GM19372 (cell line): ENCODE results near the gene BTBD8.

ENCODE experiments used
- ATAC-seq: cut with Tn5 transposase; IDR thresholded peaks from one replicate; pipeline ENCODE4 v1.9.1; 2021; ENCODE audit warnings: mild to moderate bottlenecking, low read depth, moderate library complexity; ENCODE audit not compliant: unreplicated experiment

BTBD8 gene

DNA sequence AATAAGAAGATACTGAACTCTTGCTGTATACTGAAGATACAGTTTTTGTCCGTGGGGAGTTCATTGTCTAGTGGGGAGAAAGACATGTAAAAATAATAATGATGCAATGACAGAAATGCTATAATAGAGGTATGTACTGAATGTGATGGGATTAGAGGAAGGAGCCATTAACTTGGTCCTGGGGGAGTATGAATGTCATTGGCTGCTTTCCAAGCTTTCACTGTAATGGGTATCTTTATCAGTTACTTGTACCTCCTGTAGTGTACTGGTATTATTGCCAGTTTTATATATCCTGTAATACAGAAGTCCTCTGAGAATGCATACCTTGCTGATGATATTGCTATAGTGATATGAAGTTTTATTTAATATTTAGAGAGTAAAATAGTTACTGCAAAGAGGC, 7.4 kb downstream of the BTBD8 start:
- no peak for ATAC-seq

DNA sequence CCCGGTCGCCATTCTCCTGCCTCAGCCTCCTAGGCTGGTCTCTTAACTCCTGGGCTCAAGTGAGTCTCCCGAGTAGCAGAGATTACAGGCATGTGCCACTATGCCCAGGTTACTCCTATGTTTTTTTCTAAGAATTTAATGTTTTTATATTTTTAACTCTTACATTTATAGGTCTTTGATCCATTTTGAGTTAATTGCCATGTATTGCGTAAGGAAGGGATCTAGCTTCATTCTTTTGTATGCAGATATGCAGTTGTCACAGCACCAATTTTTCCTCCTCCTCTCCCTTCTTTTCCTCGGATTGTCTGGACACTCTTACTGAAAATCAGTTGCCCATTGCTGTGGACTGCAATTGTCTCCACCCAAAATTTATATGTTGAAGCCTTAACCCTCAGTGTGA, 11.5 kb downstream of the BTBD8 start:
- no peak for ATAC-seq

DNA sequence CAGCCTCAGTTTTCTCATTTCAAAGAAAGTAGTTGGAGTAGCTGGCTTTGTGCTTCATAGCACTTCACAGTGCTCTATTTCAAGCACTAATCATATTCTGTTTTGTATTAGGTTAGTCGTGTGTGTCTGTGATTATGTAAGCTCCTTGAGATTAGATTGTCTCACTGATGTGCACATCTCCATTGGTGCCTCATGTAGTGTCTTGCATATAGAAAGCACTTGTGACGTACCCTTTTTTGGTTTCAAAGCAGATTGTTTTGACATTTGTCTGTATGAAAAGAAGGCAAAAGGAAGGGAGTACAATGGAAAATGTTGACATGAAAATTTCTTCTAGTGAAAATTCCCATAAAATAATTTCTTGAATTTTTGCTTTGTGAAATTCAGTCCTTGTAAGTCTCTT, 13.9 kb downstream of the BTBD8 start:
- ATAC-seq: no peak

DNA sequence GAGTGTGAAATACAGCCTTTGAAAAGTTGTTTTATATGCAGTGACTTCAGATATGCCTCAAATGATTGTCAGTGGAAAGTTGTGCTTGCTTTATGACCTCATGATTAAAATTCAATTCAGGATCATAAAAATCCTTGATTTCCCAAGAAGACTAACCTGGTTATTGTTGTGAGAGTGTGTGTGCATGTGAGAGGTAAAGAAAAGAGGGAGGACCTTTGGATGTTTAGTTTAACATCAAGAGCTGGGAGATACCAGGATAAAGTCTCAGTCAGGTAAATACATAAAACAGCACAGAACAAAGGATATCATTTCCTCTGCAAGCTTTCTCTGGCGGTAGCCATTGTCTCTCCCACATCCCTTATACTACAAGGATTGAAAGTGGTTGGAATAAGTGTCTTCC, 14.4 kb downstream of the BTBD8 start:
- ATAC-seq: no peak

DNA sequence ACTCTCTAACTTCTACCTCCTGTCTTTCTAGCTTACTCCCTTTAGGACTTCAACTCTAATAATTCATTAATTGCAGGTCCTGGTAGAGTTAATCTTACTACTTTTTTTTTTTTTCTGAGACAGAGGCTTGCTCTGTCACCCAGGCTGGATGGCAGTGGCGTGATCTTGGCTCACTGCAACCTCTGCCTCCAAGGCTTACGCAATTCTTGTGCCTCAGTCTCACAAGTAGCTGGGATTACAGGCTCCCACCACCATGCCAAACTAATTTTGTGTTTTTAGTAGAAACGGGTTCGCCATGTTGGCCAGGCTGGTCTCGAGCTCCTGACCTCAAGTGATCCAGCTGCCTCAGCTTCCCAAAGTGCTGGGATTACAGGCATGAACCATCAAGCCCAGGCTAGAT, 15.7 kb downstream of the BTBD8 start:
- ATAC-seq: no peak

DNA sequence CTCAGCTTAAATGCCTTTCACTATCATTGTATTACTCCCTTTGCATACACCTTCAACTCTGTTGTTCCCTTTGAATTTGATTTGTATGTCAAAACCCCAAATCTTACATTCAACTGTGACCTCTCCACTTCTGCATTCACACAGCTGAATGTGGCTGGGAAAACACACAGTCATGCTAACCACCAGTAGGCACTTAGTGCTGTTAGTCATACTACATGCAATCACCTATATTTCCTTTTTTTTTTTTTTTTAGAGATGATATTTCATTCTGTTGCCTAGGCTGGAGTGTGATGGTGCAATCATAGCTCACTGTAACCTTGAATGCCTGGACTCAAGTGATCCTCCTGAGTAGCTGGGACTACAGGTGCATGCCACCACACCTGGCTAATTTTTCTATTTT, 16.2 kb downstream of the BTBD8 start:
- no peak for ATAC-seq

DNA sequence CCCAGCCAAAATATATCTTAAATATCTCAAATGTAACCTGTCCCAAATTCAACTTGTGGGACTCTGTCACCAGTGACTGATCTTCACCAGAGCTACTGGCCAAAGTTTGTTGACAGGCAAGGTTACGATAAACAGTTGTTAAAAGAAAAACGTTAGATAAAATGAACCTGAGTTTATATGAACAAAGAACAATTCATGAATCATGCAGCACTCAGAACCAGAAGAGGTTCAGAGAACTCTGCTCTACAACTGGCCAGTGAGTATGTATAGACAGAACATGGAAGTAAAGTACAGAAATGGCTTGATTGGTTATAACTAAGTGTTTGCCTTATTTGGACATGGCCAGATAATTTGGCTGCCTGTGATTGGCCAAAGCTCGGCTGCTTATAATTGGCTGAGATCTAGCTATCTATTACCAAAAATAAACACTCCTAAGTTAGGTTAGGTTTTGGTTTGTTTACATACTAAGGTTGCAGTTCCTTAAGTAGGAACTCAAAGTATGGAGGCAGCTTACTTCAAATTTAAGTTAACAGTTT, 25.5 kb downstream of the BTBD8 start:
- ATAC-seq: no peak

DNA sequence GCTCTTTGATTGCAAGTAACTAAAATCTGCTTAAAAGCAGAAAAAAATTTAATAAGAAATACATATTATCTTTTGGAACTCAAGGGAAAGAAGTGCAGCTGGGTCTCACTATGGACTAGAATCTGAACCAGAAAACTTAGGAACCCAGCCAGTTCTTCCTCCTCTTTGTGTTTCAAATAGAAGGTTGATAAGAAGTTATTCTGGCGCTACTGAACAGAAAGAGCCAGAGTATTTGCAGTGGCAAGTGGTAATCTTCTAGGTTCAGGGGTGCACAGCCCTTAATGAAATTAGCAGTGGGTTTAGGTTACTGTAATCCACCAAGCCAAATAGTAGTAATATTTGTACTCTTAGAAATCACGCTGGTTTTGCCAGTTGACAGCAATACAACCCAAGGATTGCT, 28.5 kb downstream of the BTBD8 start:
- ATAC-seq: no peak

DNA sequence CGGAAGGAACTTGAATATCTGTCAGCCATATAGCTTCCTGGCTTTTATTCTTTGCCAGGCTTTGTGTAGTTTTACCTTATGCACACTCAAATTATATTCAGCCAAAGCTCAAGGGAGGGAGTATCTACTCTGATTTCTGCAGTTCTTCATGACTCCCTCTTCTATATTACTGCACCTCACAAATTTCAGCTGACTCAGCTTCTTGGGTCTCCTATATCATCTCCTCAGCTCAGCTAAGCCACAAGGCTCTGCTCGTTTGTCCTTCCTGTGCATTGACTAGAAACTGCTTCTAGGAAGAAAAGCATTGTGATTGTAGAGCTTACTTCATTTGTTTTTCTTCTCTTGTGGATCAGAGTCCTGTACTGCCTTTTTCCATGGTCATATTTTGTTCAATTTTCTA, 37.4 kb downstream of the BTBD8 start:
- ATAC-seq: no peak

DNA sequence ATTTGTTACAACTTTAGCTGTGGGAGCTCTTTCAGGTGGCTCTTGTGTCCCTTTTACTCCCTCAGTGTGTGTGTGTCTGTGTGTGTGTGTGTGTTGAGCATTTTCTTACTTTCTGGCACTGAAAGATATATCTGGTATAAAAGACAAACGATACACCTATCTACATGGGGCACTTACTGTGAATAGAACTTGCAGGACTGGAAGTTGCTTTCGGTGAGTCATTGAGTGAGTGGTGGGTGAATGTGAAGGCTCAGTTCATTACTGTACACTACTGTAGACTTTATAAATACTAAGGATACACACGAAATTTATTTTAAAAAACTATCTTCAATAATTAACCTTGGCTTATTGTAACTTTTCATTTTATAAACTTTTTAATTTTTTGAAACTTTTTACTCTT, 38.7 kb downstream of the BTBD8 start:
- no peak for ATAC-seq

DNA sequence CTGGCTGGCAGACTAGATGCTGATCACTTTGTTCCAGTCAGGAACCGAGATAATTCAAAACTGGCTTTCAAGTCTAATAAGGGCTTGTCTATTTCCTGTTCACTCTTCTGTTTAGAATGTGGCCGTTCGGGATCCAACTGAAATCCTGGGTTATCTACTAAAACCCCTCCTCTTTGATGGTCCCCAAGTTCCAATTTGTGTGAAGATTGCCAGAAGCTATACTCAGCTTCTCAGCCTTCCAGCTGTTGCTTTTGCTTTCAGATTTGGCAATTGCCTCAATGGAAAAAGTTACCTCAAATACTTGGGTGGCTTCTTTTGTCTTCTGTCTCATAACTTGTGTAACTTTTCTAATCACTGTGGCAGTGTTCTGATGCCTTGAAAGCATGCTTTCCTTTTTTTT, 43.7 kb downstream of the BTBD8 start:
- ATAC-seq: no peak

DNA sequence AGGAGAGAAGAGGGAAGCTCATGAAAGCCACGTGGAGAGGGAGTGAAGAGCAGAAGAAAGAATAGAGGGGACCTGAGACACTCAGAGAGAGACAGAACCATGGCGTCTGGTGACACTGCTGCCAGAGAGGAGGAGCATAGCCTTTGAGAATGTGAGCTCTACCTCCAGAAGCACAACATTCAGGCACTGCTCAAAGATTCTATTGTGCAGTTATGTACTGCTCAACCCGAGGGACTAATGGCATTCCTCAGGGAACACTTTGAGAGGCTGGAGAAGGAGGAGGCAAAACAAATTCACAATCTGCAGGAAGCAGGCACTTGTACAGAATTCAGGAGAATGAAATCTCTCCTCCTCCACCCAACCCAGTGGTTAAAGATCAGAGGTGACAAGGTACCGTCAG, 45.1 kb downstream of the BTBD8 start:
- no peak for ATAC-seq

DNA sequence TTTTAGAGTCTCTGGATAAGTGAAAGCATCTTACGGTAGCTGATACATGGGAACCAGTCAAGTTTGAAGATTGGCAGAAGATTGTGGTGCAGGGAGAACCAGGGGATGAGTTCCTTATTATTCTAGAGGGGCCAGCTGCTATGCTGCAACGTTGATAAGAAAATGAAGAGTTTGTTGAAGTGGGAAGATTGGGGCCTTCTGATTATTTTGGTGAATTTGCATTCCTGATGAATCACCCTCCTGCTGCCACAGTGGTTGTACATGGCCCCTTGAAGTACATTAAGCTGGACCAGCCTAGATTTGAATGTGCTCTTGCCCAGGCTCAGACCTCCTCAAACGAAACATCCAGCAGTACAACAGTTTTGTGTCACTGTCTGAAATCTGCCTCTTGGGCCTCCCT, 45.9 kb downstream of the BTBD8 start:
- ATAC-seq: no peak

DNA sequence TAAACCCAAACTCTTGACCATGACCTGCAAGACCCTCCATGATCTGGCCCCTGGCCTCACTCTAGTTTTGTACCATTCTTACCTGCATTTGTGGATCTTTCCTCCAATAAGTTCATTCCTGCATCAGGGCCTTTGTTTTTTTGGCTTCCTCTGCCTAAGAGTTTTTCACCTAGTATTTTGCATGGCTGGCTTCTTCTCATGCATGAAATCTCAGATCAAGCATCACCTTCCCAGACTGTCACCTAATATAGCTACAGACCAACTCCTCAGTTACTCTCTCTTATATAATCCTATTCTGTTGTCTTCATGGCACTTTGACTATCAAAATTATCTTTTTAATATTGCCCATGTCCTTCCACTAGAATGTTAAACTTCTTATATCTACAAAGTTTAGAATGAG, 54.2 kb downstream of the BTBD8 start:
- no peak for ATAC-seq

DNA sequence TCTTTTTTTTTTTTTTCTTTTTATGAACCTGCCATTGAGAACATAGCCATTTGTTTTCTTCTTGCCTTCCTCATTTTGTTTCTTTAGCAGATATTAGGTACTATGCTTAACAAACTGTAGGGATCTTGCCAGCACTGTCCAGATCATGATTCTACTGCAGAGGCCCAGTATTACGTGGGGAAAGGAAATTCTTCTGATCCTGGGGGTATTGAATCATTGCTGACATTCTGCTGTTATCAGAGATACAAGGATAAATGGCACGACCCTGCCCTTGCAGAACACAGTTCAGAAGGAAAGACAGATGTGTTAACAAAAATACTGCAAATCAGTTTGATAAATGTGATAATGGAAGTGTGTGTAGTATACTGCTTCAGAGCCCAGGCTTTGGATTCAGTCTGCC, 56.2 kb downstream of the BTBD8 start:
- no peak for ATAC-seq

DNA sequence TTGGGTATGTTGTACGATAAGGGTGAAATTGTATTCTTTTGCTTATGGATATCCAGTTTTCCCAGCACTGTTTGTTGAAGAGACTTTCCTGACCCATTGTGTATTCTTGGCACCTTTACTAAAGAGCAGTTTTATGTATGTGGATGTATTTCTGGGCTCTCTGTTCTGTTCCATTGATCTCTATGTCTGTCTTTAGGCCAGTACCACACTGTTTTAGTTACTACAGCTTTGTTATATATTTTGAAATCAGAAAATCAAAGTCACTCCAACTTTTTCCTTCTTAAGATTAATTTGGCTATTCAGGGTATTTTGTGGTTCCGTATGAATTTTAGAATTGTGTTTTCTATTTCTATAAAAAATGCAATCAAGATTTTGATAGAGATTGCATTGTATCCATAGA, 74.8 kb downstream of the BTBD8 start:
- ATAC-seq: no peak

DNA sequence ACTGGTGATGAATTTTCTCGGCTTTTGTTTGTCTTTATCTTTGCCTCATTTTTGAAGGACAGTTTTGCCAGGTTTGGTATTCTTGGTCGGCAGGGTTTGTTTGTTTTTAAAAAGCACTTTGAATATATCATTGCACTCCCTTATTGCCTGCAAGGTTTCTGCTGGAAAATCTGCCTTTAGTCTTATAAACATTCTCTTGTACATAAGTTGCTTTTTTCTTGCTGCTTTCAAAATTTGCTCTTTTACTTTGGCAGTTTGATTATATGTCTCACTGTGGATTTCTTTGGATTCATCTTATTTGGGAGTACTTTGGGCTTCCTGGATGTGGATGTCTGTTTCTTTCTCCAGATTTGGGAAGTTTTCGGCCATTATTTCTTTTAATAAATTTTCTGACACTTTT, 79.4 kb downstream of the BTBD8 start:
- no peak for ATAC-seq

DNA sequence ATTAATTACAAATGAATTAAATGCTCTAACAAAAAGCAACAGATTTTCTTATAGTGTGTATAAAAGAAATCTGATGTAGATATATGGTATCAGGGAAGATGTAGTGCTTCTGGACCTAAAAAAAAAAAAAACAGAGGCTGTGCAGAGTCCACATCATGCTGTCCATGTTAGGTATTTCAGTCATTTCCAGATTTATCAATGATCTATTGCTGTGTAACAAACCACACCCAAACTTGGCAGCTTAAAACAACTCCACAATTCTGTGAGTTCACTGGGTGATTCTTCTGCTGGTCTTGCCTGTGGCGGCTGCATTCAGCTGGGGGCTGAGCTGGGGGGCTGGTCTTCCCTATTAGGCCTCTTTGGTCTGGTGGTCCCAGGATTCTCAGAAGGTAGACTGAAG, 85.2 kb downstream of the BTBD8 start:
- ATAC-seq: no peak

DNA sequence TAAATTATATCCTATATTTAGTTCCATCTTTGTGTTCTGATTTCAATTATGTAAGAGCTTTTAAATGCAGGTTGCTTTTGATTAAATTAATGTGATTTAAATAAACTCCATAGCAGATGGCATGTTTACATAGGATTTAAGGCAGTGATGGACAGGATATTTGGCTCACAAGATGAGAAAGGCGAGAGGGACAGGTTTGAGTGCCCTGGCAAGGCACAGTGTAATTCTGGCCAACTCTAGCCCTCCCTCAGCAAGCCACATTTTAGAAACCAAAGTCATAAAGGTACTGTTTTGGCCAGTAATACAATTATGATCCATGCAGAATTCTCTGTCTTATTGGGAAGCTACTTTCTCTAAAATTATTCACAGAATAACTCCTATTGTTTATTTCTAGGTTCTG, 87.0 kb downstream of the BTBD8 start:
- no peak for ATAC-seq

DNA sequence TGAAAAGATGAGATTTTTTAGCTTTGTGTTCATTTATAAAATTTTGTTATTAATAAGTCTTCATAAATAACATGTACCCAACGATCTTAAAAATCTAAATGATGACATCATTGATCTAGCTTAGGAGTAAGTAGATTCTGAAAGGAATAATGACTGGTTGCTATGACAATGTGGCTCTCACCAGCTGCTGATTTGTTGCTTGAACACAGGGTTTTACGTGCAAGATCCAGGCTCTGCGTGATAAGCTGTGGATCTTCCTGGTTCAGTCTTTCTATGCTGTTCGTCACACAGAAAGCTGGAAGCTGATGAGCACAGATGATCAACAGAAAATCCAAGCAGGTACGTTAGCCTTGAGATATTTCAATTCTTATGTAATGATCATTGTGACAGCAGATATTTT, 88.5 kb downstream of the BTBD8 start:
- no peak for ATAC-seq

DNA sequence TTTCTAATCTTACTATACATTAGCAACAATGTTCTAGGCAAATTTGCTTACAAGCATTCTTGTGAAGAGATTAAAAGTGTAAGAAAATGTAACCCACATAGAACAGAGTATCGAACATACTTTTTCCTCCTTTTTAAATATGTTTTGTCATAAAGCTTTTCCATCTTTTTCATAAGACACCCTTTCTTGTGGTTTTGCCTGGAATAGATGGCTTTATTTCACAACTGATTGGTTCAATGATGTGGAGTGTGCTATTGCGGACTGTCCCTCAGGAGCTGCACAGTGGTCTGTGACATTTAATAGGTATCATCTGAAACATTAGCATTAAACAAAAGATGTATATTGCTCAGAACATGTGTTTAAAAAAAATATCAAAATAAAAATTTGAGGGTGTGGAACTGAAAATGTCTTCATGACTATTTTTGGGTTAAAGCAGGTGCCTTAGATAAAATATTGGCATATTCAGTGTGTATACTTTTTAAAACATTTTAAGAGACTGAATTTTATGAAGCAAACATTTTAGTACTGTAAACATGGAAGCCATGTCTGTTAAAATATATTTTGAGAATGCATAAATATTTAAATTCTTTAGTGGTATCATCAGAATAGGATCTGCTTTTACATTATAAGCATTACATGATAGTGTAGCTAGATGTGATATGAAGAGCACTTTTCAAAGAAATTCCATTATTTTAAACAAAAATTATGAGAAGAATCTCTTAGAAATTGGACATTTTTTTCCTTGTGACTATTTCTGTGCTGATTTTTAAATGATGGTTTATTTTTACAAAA, 89.3 kb downstream of the BTBD8 start:
- no peak for ATAC-seq

DNA sequence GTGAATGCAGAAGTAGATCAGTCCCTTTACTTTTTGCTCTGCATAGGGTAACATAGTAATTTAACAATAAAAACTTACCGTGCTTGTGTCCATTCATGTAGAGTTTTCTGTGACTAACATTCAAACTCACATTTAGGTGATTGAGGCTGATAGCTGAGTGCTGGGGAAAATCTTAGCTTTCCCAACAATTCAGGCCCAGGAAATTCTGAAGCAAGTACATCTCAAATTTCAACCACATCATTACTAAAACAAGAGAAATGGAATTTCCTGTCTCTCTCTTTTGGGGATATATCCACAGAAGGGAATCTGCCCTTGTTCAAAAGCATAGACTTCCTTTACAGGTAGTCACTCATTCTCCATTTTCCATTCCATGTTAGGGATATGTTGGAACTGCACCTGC, 104.5 kb downstream of the BTBD8 start:
- ATAC-seq: no peak

DNA sequence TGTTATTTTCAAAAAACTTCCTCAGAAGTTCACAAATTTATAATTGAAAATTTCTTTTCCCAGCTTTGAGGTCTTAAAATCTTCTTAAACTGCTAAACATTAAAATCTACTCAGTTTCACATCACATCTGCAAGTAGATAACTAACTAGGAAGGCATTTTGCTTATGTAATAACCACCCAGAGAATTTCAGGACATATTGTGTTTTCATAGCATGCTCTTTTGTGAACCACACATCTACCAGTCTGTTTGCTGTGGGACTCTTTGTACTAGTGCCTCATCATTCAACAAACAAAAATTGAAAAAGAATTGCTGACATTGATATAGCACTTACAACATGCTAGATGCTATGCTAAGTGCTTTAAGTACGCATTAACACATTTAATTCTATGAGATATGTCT, 105.9 kb downstream of the BTBD8 start:
- no peak for ATAC-seq
